Measurements from ENCODE around the gene ADARB1. TPM values are rescaled to one million over a fixed set of nuclear protein-coding genes. Genes with fewer than 3 reads are reported as not detected.

The ADARB1 gene
- total RNA-seq, 4 donors from 2014 or later: 6.8 to 32.2 (median 17.3) TPM

- H3K4me1 ChIP-seq: no peaks in the 10 kb centered on the region
- H3K27ac ChIP-seq: no peak overlapping the region
- no peak overlapping the region for H3K4me3 ChIP-seq
- H3K9me3 ChIP-seq: no peaks in the 10 kb centered on the region
- no peak for DNase-seq
- intact Hi-C loops (cut with DNase I; ENCODE audit: low total_unique reads): no loop called here
- in situ Hi-C loops (cut with MboI; ENCODE audit: low pct_ligation_motif_present in 1 of 4, low pct_unique_long_range_greater_than_20kb in 1 of 4, low sequenced_read_pairs in 3 of 4): no loop called here
- 96% methylated on average over 6 of the region's 6 CpGs; no CpG with 5 or more reads in 1 of the 2 donors for WGBS, 2 donors (ENCODE audit: low coverage in 1 of 2)
- peaks cover 0 to 31% (median 15%) of the 10 kb centered on the region in 4 donors for H3K36me3 ChIP-seq
- no peaks in the 10 kb centered on the region for H3K27me3 ChIP-seq
- no peak for TF ChIP-seq EP300 (IDR thresholded peaks at IDR 0.05; ENCODE audit: low read depth)
- no peak for TF ChIP-seq POLR2AphosphoS5 (IDR thresholded peaks at IDR 0.05)
- TF ChIP-seq POLR2A (IDR thresholded peaks at IDR 0.05): no peak
- TF ChIP-seq CTCF (IDR thresholded peaks at IDR 0.05): no peak
Measured at GRCh38 chr21:45263534-45263933, 189.2 kb downstream of the ADARB1 start.

DNA sequence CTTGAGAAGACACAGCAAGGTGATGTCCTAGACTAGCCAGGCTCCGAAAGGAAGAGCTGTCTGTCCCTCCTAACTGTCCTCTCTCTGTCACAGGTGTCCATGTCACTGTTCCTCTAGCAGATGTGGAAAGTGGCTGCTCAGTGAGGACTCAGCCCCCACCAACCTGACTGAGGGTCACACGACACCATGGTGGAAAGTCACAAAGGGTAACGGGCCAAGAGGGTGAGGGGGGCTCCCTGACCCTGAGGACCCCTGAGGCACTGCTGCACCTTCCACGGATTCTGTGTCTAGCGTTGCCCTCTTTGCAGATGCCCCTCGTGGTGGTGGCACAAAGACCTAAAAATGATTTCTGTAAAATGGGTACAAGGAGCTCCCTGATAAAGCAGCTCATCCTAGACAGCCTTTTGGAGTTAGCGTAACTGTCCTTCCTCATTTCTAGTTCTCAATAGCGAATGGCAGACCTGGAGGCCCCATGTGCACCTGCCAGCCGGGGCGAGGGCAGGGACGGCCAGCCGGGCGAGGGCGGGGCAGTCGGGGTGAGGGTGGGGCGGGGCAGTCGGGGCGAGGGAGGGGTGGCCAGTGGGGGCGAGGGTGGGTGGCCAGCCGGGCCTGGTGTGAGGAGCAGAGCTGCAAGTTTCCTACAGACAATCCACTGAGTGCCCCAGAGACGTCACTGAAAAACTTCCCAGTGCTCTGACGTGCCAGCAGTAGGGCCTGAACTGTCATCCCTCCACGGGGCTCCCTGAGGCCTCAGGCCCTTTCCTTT, 189.9 kb downstream of the ADARB1 start:
- Histone ChIP-seq H3K4me1 (no peaks in the 10 kb centered on the region), H3K27ac (no peak overlapping the region), H3K4me3 (no peak overlapping the region), H3K27me3 (no peaks in the 10 kb centered on the region), H3K36me3 (peaks cover 0 to 31% (median 15%) of the 10 kb centered on the region in 4 donors), H3K9me3 (no peaks in the 10 kb centered on the region)
- 84% methylated on average over 18 of the region's 23 CpGs; no CpG with 5 or more reads in 1 of the 2 donors for WGBS, 2 donors (ENCODE audit: low coverage in 1 of 2)
- TF ChIP-seq POLR2AphosphoS5 (IDR thresholded peaks at IDR 0.05) (no peak), CTCF (IDR thresholded peaks at IDR 0.05) (no peak), EP300 (IDR thresholded peaks at IDR 0.05; ENCODE audit: low read depth) (no peak), POLR2A (IDR thresholded peaks at IDR 0.05) (no peak)
- in situ Hi-C loops (cut with MboI; ENCODE audit: low pct_ligation_motif_present in 1 of 4, low pct_unique_long_range_greater_than_20kb in 1 of 4, low sequenced_read_pairs in 3 of 4): no loop called here
- no peak for DNase-seq
- intact Hi-C loops (cut with DNase I; ENCODE audit: low total_unique reads): no loop called here

DNA sequence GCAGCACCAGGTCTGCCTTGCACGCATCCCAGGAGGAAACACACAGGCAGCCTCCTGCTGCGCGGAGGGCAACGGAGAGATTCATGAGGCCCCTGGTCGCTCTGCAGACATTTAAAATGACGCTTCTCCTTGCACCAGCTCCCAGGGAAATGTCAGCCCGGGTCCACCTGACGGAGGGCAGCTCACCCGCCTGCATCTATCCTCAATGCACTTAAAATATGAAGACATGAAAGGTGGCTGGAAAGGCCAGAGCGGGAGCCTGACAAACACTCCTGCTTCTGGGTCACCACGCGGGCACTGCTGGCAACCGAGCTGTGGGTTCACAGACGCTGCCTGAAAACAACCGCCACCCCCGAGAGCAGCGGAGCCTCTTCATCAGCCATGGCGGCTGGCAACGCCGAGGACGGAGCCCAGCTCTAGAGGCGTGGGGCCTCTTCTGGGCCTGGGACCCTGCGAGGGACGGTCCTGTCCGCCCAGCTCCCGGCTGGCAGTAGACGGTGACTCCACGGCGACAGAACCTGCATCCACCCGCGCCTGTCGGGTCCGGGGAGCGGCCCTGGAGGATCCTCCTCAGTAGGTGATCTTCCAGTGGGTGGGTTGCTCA, 190.6 kb downstream of the ADARB1 start:
- 95% methylated on average over 20 of the region's 34 CpGs; no CpG with 5 or more reads in 1 of the 2 donors for WGBS, 2 donors (ENCODE audit: low coverage in 1 of 2)
- H3K27ac ChIP-seq: no peak overlapping the region
- intact Hi-C loops (cut with DNase I; ENCODE audit: low total_unique reads) (no loop called here), in situ Hi-C loops (cut with MboI; ENCODE audit: low pct_ligation_motif_present in 1 of 4, low pct_unique_long_range_greater_than_20kb in 1 of 4, low sequenced_read_pairs in 3 of 4) (no loop called here)
- no peaks in the 10 kb centered on the region for H3K27me3 ChIP-seq
- no peaks in the 10 kb centered on the region for H3K9me3 ChIP-seq
- no peaks in the 10 kb centered on the region for H3K4me1 ChIP-seq
- H3K36me3 ChIP-seq: peaks cover 0 to 36% (median 17%) of the 10 kb centered on the region in 4 donors
- no peak for DNase-seq
- H3K4me3 ChIP-seq: no peak overlapping the region
- TF ChIP-seq CTCF (IDR thresholded peaks at IDR 0.05) (no peak), POLR2AphosphoS5 (IDR thresholded peaks at IDR 0.05) (no peak), EP300 (IDR thresholded peaks at IDR 0.05; ENCODE audit: low read depth) (no peak), POLR2A (IDR thresholded peaks at IDR 0.05) (no peak)

- Histone ChIP-seq H3K9me3 (no peaks in the 10 kb centered on the region), H3K36me3 (peaks cover 0 to 44% (median 20%) of the 10 kb centered on the region in 4 donors), H3K4me3 (no peak overlapping the region), H3K4me1 (no peaks in the 10 kb centered on the region), H3K27me3 (no peaks in the 10 kb centered on the region), H3K27ac (no peak overlapping the region)
- 82 to 95% methylated on average over 2 to 24 of the region's 36 CpGs for WGBS, 2 donors (ENCODE audit: low coverage in 1 of 2)
- intact Hi-C loops (cut with DNase I; ENCODE audit: low total_unique reads) (no loop called here), in situ Hi-C loops (cut with MboI; ENCODE audit: low pct_ligation_motif_present in 1 of 4, low pct_unique_long_range_greater_than_20kb in 1 of 4, low sequenced_read_pairs in 3 of 4) (no loop called here)
- no peak for DNase-seq
- TF ChIP-seq EP300 (IDR thresholded peaks at IDR 0.05; ENCODE audit: low read depth) (no peak), POLR2AphosphoS5 (IDR thresholded peaks at IDR 0.05) (no peak), POLR2A (IDR thresholded peaks at IDR 0.05) (no peak), CTCF (IDR thresholded peaks at IDR 0.05) (no peak)
Measured at GRCh38 chr21:45265721-45266517, 191.5 kb downstream of the ADARB1 start.

All from transverse colon (tissue), 4 donors.